Ascending aorta (tissue), 2 donors: ENCODE measurements around the gene BRD8. TPM values are rescaled to one million over a fixed set of nuclear protein-coding genes. Genes with fewer than 3 reads are reported as not detected.
A peak's percentile ranks its signal among the peaks of the same experiment; 100 is the strongest.
"Not testable (repeated sequence)": the region's sequence is repeated elsewhere in the genome, so short reads cannot be mapped to it uniquely, and the experiment has no call there.

ENCODE experiments used
- DNase-seq, 2 donors: peaks; one replicate each; pipeline ENCODE4 v3.0.0-alpha.2; 2019; ENCODE audit warnings: low spot score in 2 of 2
- H3K27ac ChIP-seq, 2 donors: fragments of 200-600 bp; sonication (generic); one replicate each; pipeline ENCODE4 v1.5.1; 2016 to 2017; ENCODE audit warnings: mild to moderate bottlenecking in 1 of 2
- H3K27me3 ChIP-seq: fragments of 200-600 bp; sonication (generic); one replicate; pipeline ENCODE4 v1.5.1; 2017
- H3K36me3 ChIP-seq, 2 donors: fragments of 200-600 bp; sonication (generic); one replicate each; pipeline ENCODE4 v1.5.1; 2016
- H3K4me1 ChIP-seq, 2 donors: fragments of 200-600 bp; sonication (generic); one replicate each; pipeline ENCODE4 v1.5.1; 2016 to 2017; ENCODE audit warnings: mild to moderate bottlenecking in 1 of 2
- H3K4me3 ChIP-seq, 2 donors: fragments of 200-600 bp; sonication (generic); one replicate each; pipeline ENCODE4 v1.5.1; 2016 to 2017; ENCODE audit warnings: mild to moderate bottlenecking in 1 of 2
- H3K9me3 ChIP-seq, 2 donors: fragments of 200-600 bp; sonication (generic); one replicate each; pipeline ENCODE4 v1.5.1; 2016
- intact Hi-C: fragments of 100-400 bp; cut with DNase I; formaldehyde crosslinking; loops from one replicate; pipeline ENCODE4 v1.15.1; 2023
- total RNA-seq: library from RNA; depleted of rRNA; stranded (reverse); fragments of >200 nt; gene quantifications from one replicate; pipeline ENCODE4 v1.1.0, GENCODE V29; 2016
- TF ChIP-seq, protein P1 (sequence below), 3 experiments: fragments of 200-600 bp in 2 of 3; fragments of 450-650 bp in 1 of 3; sonication (generic) in 2 of 3; IDR thresholded peaks; one replicate each; pipeline ENCODE4 v1.5.1; 2016 to 2019; ENCODE audit warnings: antibody characterized with exemption in 3 of 3, mild to moderate bottlenecking in 1 of 3, moderate library complexity in 1 of 3

Gene BRD8
- total RNA-seq, 1 donor from 2014 or later: 18.8 TPM

DNA sequence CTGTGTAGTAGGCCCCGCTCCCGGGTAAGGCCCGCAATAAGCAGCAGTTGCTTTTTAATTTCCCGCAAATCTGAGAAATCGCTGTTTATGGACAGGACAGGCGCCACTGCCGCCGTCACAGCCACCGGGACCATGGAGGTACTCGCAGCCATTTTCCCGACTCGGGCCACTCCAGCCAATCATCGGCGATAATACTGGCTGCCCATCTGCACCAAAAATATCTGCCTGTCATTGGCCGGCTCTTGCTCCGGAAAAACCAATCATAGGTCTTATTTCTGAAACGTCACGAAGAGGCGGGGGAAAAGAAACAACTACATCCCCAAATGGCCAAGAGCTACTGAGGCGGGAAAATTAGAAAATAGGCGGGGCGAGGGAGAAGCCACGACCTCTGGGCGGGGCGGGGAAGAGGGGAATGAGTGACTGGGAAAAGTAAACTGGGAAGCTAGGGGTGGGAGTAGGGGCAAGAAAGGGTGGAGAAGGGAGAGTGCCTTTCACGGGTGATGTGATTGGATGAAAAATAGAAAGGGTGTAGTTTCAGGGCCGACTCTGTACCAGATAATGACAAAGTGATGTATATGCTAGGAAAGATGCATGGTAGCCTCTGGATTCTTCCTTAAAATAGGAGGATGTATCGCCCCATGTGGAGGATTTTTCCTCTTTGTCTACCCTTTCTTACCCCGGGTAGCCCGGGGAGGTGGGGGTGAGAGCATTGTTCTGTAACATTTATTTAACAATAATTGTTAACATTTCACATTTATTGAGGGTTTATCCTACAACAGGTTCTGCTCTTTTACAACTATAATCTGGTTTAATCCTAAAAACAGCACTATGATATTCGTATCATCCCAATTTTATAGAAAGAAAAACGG is 35.0 kb upstream of the BRD8 start, which contains the start of gene CDC23:
TSS of gene CDC23 (minus strand) at position 163 of the 869 bp plus-strand sequence. CDS start at position 152, 11 bp downstream.
- no peaks in the 10 kb centered on the region for H3K9me3 ChIP-seq
- intact Hi-C loops: loop anchor here (2.0 to 5.0 kb wide), 3 partner anchors 35 to 139 kb away; partner anchors contain the start of genes BRD8, FAM53C, KDM3B and KIF20A
- DNase-seq: peak; percentile 85 to 97
- TF ChIP-seq, protein P1, sequence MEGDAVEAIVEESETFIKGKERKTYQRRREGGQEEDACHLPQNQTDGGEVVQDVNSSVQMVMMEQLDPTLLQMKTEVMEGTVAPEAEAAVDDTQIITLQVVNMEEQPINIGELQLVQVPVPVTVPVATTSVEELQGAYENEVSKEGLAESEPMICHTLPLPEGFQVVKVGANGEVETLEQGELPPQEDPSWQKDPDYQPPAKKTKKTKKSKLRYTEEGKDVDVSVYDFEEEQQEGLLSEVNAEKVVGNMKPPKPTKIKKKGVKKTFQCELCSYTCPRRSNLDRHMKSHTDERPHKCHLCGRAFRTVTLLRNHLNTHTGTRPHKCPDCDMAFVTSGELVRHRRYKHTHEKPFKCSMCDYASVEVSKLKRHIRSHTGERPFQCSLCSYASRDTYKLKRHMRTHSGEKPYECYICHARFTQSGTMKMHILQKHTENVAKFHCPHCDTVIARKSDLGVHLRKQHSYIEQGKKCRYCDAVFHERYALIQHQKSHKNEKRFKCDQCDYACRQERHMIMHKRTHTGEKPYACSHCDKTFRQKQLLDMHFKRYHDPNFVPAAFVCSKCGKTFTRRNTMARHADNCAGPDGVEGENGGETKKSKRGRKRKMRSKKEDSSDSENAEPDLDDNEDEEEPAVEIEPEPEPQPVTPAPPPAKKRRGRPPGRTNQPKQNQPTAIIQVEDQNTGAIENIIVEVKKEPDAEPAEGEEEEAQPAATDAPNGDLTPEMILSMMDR (IDR thresholded peaks at IDR 0.05): no peak
- no peaks in the 10 kb centered on the region for H3K27me3 ChIP-seq
- H3K27ac ChIP-seq: peak within 1 kb of the TSS; percentile 60 to 72
- peaks cover 0 to 8% of the 10 kb centered on the region in 2 donors for H3K4me1 ChIP-seq
- H3K36me3 ChIP-seq: peaks cover 0 to 8% of the 10 kb centered on the region in 2 donors
- H3K4me3 ChIP-seq: peak within 1 kb of the TSS; percentile 73 to 95

DNA sequence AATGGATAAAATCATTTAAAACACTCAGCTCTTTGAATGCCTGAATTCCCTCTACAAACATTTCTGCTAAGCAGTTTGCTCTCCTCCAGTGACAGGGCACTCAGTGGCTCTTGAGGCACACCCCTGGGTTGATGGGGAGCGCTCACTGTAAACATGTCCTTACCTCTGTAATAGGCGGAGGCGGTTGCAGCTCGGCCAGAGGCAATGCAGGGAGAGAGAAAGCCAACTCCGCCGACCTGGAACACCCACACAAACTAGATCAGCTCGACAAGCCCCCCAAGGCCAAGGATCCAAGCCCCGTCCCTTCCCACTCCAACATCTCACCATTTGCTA is 34.4 kb upstream of the BRD8 start:
- intact Hi-C loops: loop anchor here (2.0 to 5.0 kb wide), 3 partner anchors 34 to 140 kb away; partner anchors contain the start of genes BRD8, FAM53C, KDM3B and KIF20A
- DNase-seq: no peak
- no peaks in the 10 kb centered on the region for H3K9me3 ChIP-seq
- H3K4me1 ChIP-seq: peaks cover 0 to 8% of the 10 kb centered on the region in 2 donors
- H3K27me3 ChIP-seq: no peaks in the 10 kb centered on the region
- H3K4me3 ChIP-seq: peak overlapping the region; percentile 73 to 95
- TF ChIP-seq, protein P1 (IDR thresholded peaks at IDR 0.05): no peak
- H3K27ac ChIP-seq: peak overlapping the region; percentile 60 to 72
- H3K36me3 ChIP-seq: peaks cover 0 to 8% of the 10 kb centered on the region in 2 donors

DNA sequence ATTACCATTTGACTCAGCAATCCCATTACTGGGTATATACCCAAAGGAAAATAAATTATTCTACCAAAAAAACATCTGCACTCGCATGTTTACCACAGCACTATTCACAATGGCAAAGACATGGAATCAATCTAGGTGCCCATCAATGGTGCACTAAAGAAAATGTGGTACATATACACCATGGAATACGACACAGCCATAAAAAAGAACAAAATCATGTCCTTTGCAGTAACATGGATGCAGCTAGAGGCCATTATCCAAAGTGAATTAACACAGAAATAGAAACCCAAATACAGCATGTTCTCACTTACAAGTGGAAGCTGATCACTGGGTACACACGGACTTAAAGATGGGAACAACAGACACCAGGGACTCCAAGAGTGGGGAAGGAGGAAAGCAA is 32.6 kb upstream of the BRD8 start:
- DNase-seq: no peak
- Histone ChIP-seq H3K4me1 (peaks cover 0 to 8% of the 10 kb centered on the region in 2 donors), H3K27ac (no peak overlapping the region), H3K9me3 (no peaks in the 10 kb centered on the region), H3K4me3 (no peak overlapping the region), H3K27me3 (no peaks in the 10 kb centered on the region), H3K36me3 (peaks cover 0 to 12% of the 10 kb centered on the region in 2 donors)
- TF ChIP-seq, protein P1 (IDR thresholded peaks at IDR 0.05): no peak
- intact Hi-C loops: loop anchor here (5.0 kb wide), 2 partner anchors 126 to 141 kb away; partner anchors contain the start of genes FAM53C and KDM3B

DNA sequence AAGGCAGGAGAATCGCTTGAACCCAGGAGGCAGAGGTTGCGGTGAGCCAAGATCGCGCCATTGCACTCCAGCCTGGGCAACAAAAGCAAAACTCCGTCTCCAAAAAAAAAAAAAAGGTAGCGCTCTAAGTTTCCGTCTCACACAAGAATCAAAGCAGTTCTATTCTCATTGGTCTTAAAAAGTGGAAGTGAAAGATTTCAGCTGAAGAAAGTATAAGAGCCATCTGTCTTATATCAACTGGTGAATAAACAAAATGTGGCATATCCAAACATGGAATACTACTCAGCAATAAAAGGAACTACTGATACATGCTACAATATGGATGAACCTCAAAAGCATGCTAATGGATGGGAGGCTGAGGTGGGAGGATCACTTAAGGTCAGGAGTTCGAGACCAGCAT is 15.4 kb upstream of the BRD8 start:
- H3K4me1 ChIP-seq, H3K27ac ChIP-seq, H3K9me3 ChIP-seq, H3K4me3 ChIP-seq, DNase-seq, intact Hi-C loops, H3K27me3 ChIP-seq: not testable (repeated sequence)
- peaks cover 60 to 84% of the 10 kb centered on the region in 2 donors for H3K36me3 ChIP-seq

DNA sequence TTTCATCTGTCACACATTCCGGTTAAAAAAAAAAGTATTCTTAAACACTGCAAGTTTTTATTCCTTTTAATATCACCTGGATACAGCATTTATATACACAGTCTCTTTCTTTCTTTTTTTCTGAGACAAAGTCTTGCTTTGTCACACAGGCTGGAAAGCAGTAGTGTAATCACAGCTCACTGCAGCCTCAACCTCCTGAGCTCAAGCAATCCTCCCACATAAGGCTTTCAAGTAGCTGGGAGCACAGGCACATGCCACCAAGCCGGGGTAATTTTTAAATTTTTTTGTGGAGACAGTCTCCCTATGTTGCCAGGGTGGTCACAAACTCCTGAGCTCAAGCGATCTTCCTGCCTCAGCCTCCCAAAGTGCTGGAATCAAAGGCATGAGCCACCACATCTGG is 14.4 kb upstream of the BRD8 start:
- H3K9me3 ChIP-seq: no peaks in the 10 kb centered on the region
- intact Hi-C loops: no loop called here

More for the DNA sequence above, 14.4 kb upstream of the BRD8 start:
- TF ChIP-seq, protein P1 (IDR thresholded peaks at IDR 0.05): no peak
- Histone ChIP-seq H3K4me1 (no peaks in the 10 kb centered on the region), H3K4me3 (no peak overlapping the region), H3K36me3 (peaks cover 60 to 84% of the 10 kb centered on the region in 2 donors), H3K27ac (no peak overlapping the region), H3K27me3 (no peaks in the 10 kb centered on the region)
- no peak for DNase-seq
